GM21515 (cell line): ENCODE measurements around the gene G6PC3.

Source experiments
- ATAC-seq: cut with Tn5 transposase; IDR thresholded peaks from one replicate; pipeline ENCODE4 v1.9.1; 2021; ENCODE audit not compliant: unreplicated experiment

G6PC3 gene

GRCh38 chr17:44121997-44122815 is 51.7 kb downstream of the G6PC3 start:
- no peak for ATAC-seq

- ATAC-seq = peak; percentile 29
Observed at GRCh38 chr17:44122816-44123355, 52.4 kb downstream of the G6PC3 start.

- peak; percentile 77 for ATAC-seq
Observed at GRCh38 chr17:44123356-44124117, 53.0 kb downstream of the G6PC3 start, which contains the start of gene HDAC5. TSS of gene HDAC5 (minus strand) at chr17:44123641. CDS start at chr17:44117515, 6,126 bp downstream.

DNA sequence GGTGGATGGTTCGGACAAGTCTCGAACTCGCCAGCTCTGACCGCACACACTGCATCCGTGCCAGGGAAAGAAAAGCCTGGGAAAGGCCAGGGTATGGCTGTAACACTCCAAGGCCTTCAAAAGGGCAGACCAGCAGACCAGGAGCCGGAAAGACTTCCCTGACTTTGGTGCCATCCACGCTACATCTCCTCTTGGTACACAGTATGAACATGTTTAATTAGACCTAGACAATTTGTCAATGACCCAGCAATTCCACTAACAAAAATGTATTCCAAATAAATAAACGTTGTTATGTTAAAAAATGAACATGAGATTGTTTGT is 53.5 kb downstream of the G6PC3 start:
- ATAC-seq = no peak
